Mesendoderm (in vitro differentiated cells): ENCODE data around the gene AKAP6.

Experiments
- DNase-seq: peaks from one replicate; pipeline ENCODE4 v3.0.0; 2013
- H2AK5ac ChIP-seq: 2 replicates; pipeline ENCODE4 v1.6.1; 2013; ENCODE audit warnings: low read length, inconsistent platforms
- H2BK120ac ChIP-seq: 2 replicates; pipeline ENCODE4 v1.6.1; 2013; ENCODE audit warnings: low read depth, mild to moderate bottlenecking, low read length, moderate library complexity, mixed read lengths
- H2BK15ac ChIP-seq: replicated peaks from 2 replicates; pipeline ENCODE4 v1.6.1; 2013; ENCODE audit warnings: low read depth, mild to moderate bottlenecking, moderate library complexity
- H2BK5ac ChIP-seq: 2 replicates; pipeline ENCODE4 v1.6.1; 2013; ENCODE audit warnings: low read length, inconsistent platforms
- H3K18ac ChIP-seq: 2 replicates; pipeline ENCODE4 v1.6.1; 2013; ENCODE audit warnings: mild to moderate bottlenecking, low read length, mixed read lengths
- H3K23ac ChIP-seq: one replicate; pipeline ENCODE4 v1.6.1; 2013; ENCODE audit warnings: low read length
- H3K27ac ChIP-seq: 2 replicates; pipeline ENCODE4 v1.5.1; 2013; ENCODE audit warnings: low read depth, mild to moderate bottlenecking, inconsistent platforms, low read length, moderate library complexity
- H3K27me3 ChIP-seq: 2 replicates; pipeline ENCODE4 v1.6.1; 2013; ENCODE audit warnings: low read length, control low read depth, mild to moderate bottlenecking, inconsistent platforms; ENCODE audit not compliant: insufficient read depth, poor library complexity
- H3K36me3 ChIP-seq: 2 replicates; pipeline ENCODE4 v1.6.1; 2013; ENCODE audit warnings: low read length, inconsistent platforms; ENCODE audit not compliant: control insufficient read depth, insufficient read depth
- H3K4ac ChIP-seq: one replicate; pipeline ENCODE4 v1.6.1; 2013; ENCODE audit warnings: low read depth, mild to moderate bottlenecking, low read length, moderate library complexity
- H3K4me1 ChIP-seq: 2 replicates; pipeline ENCODE4 v1.6.1; 2013; ENCODE audit warnings: low read depth, low read length, inconsistent platforms; ENCODE audit not compliant: control insufficient read depth
- H3K4me2 ChIP-seq: 2 replicates; pipeline ENCODE4 v1.6.1; 2013; ENCODE audit warnings: low read length
- H3K4me3 ChIP-seq: 2 replicates; pipeline ENCODE4 v1.5.1; 2013; ENCODE audit warnings: mild to moderate bottlenecking, low read length
- H3K56ac ChIP-seq: one replicate; pipeline ENCODE4 v1.6.1; 2013; ENCODE audit warnings: low read length
- H3K79me1 ChIP-seq: 2 replicates; pipeline ENCODE4 v1.6.1; 2013; ENCODE audit warnings: low read length, inconsistent platforms
- H3K79me2 ChIP-seq: 2 replicates; pipeline ENCODE4 v1.6.1; 2013; ENCODE audit warnings: mild to moderate bottlenecking, low read length; ENCODE audit not compliant: control insufficient read depth, insufficient read depth
- H3K9ac ChIP-seq: 2 replicates; pipeline ENCODE4 v1.6.1; 2013; ENCODE audit warnings: low read length, inconsistent platforms
- H4K5ac ChIP-seq: one replicate; pipeline ENCODE4 v1.6.1; 2013; ENCODE audit warnings: low read length
- H4K8ac ChIP-seq: one replicate; pipeline ENCODE4 v1.6.1; 2013; ENCODE audit warnings: low read depth, mild to moderate bottlenecking, control low read depth, low read length, moderate library complexity
- WGBS: extraction: QIAGEN DNeasy Blood & Tissue Kit; methylation state at CpG from one replicate; pipeline ENCODE4 v1.1.7; 2013; ENCODE audit warnings: low lambda C conversion rate, missing lambda C conversion rate; ENCODE audit not compliant: insufficient coverage; ENCODE audit errors: extremely low coverage; 5-methylcytosine and 5-hydroxymethylcytosine counted together

The AKAP6 gene

GRCh38 chr14:32434880-32435279 lies 105.8 kb downstream of the AKAP6 start:
- Histone ChIP-seq H3K18ac (peak overlapping the region; percentile 90), H3K4me3 (no peak overlapping the region), H3K56ac (peak overlapping the region; percentile 66), H2BK120ac (no peak overlapping the region), H3K27me3 (no peaks in the 10 kb centered on the region), H3K36me3 (no peaks in the 10 kb centered on the region), H3K9ac (no peak overlapping the region), H3K79me1 (no peaks in the 10 kb centered on the region), H3K23ac (no peak overlapping the region), H3K4me1 (peaks cover 7% of the 10 kb centered on the region), H2AK5ac (no peak overlapping the region), H3K4ac (no peak overlapping the region), H2BK15ac (peak overlapping the region; percentile 79), H3K79me2 (no peaks in the 10 kb centered on the region), H4K5ac (no peak overlapping the region), H3K4me2 (no peak overlapping the region), H3K27ac (no peak overlapping the region), H2BK5ac (no peak overlapping the region), H4K8ac (no peak overlapping the region)
- no peak for DNase-seq

- H3K4me1 ChIP-seq, result peaks cover 7% of the 10 kb centered on the region
- H2BK5ac ChIP-seq, result no peak overlapping the region
- peak; percentile 77 for DNase-seq
- WGBS, result no CpG with 5 or more reads among the region's 2 CpGs
- no peak overlapping the region for H3K9ac ChIP-seq
- H3K23ac ChIP-seq, result no peak overlapping the region
- no peak overlapping the region for H2BK120ac ChIP-seq
- H4K5ac ChIP-seq, result no peak overlapping the region
- H3K79me1 ChIP-seq, result no peaks in the 10 kb centered on the region
- no peaks in the 10 kb centered on the region for H3K36me3 ChIP-seq
- no peak overlapping the region for H3K4me3 ChIP-seq
- no peak overlapping the region for H3K4me2 ChIP-seq
- no peak overlapping the region for H3K18ac ChIP-seq
- H3K79me2 ChIP-seq, result no peaks in the 10 kb centered on the region
- H4K8ac ChIP-seq, result no peak overlapping the region
- no peaks in the 10 kb centered on the region for H3K27me3 ChIP-seq
- H2AK5ac ChIP-seq, result no peak overlapping the region
- H2BK15ac ChIP-seq, result no peak overlapping the region
- H3K4ac ChIP-seq, result no peak overlapping the region
- H3K27ac ChIP-seq, result no peak overlapping the region
- H3K56ac ChIP-seq, result no peak overlapping the region
Measured at GRCh38 chr14:32435411-32435810, 106.3 kb downstream of the AKAP6 start.

- Histone ChIP-seq H3K23ac (no peak overlapping the region), H3K27me3 (no peaks in the 10 kb centered on the region), H4K8ac (no peak overlapping the region), H2BK5ac (no peak overlapping the region), H3K9ac (no peak overlapping the region), H3K27ac (no peak overlapping the region), H3K79me2 (no peaks in the 10 kb centered on the region), H3K56ac (no peak overlapping the region), H3K18ac (no peak overlapping the region), H3K79me1 (no peaks in the 10 kb centered on the region), H3K4me2 (no peak overlapping the region), H2AK5ac (no peak overlapping the region), H2BK15ac (no peak overlapping the region), H4K5ac (no peak overlapping the region), H3K36me3 (no peaks in the 10 kb centered on the region), H2BK120ac (no peak overlapping the region), H3K4me3 (no peak overlapping the region), H3K4me1 (peaks cover 7% of the 10 kb centered on the region), H3K4ac (no peak overlapping the region)
- no CpG with 5 or more reads among the region's 1 CpG for WGBS
- DNase-seq, result no peak
Measured at GRCh38 chr14:32436993-32437392, 107.9 kb downstream of the AKAP6 start.

- Histone ChIP-seq H3K18ac (no peak overlapping the region), H2BK5ac (no peak overlapping the region), H3K79me1 (no peaks in the 10 kb centered on the region), H3K4me2 (no peak overlapping the region), H3K27me3 (no peaks in the 10 kb centered on the region), H3K9ac (no peak overlapping the region), H3K56ac (no peak overlapping the region), H3K27ac (no peak overlapping the region), H4K8ac (no peak overlapping the region), H2AK5ac (no peak overlapping the region), H3K4me3 (no peak overlapping the region), H2BK15ac (no peak overlapping the region), H3K79me2 (no peaks in the 10 kb centered on the region), H3K23ac (no peak overlapping the region), H3K4ac (no peak overlapping the region), H3K4me1 (peaks cover 7% of the 10 kb centered on the region), H4K5ac (no peak overlapping the region), H2BK120ac (no peak overlapping the region), H3K36me3 (no peaks in the 10 kb centered on the region)
- DNase-seq, result no peak
- no CpG with 5 or more reads among the region's 1 CpG for WGBS
Measured at GRCh38 chr14:32438517-32438916, 109.4 kb downstream of the AKAP6 start.

- Histone ChIP-seq H2BK15ac (no peak overlapping the region), H3K56ac (no peak overlapping the region), H3K36me3 (no peaks in the 10 kb centered on the region), H3K9ac (no peak overlapping the region), H3K4me2 (no peak overlapping the region), H4K5ac (no peak overlapping the region), H2AK5ac (no peak overlapping the region), H4K8ac (no peak overlapping the region), H3K4me1 (no peaks in the 10 kb centered on the region), H3K23ac (no peak overlapping the region), H3K4me3 (no peak overlapping the region), H2BK120ac (no peak overlapping the region), H3K27ac (no peak overlapping the region), H3K27me3 (no peaks in the 10 kb centered on the region), H3K79me2 (no peaks in the 10 kb centered on the region), H3K79me1 (no peaks in the 10 kb centered on the region), H3K4ac (no peak overlapping the region), H3K18ac (no peak overlapping the region), H2BK5ac (no peak overlapping the region)
- no CpG with 5 or more reads among the region's 3 CpGs for WGBS
- no peak for DNase-seq
Measured at GRCh38 chr14:32443890-32444661, 115.0 kb downstream of the AKAP6 start.

GRCh38 chr14:32447371-32447770 lies 118.3 kb downstream of the AKAP6 start:
- Histone ChIP-seq H3K27ac (no peak overlapping the region), H4K8ac (no peak overlapping the region), H2BK15ac (no peak overlapping the region), H3K79me1 (no peaks in the 10 kb centered on the region), H3K79me2 (no peaks in the 10 kb centered on the region), H3K4ac (no peak overlapping the region), H4K5ac (no peak overlapping the region), H3K4me2 (no peak overlapping the region), H3K9ac (no peak overlapping the region), H3K27me3 (no peaks in the 10 kb centered on the region), H3K4me1 (no peaks in the 10 kb centered on the region), H2BK120ac (no peak overlapping the region), H3K23ac (no peak overlapping the region), H3K36me3 (no peaks in the 10 kb centered on the region), H2AK5ac (no peak overlapping the region), H3K56ac (no peak overlapping the region), H2BK5ac (no peak overlapping the region), H3K18ac (no peak overlapping the region), H3K4me3 (no peak overlapping the region)
- DNase-seq, result no peak
- WGBS, result no CpG with 5 or more reads among the region's 3 CpGs
